Thyroid gland (tissue), 4 donors: ENCODE measurements around the gene GALNT2.

ENCODE experiments used
- CTCF ChIP-seq, 6 experiments: fragments of 200-600 bp in 3 of 6; fragments of 450-650 bp in 3 of 6; sonication (generic) in 3 of 6; IDR thresholded peaks; one replicate each; pipeline ENCODE4 v1.5.1; 2016 to 2019; ENCODE audit warnings: antibody characterized with exemption in 6 of 6, mild to moderate bottlenecking in 2 of 6, inconsistent platforms in 1 of 6, moderate library complexity in 1 of 6
- POLR2A ChIP-seq, 2 donors: fragments of 450-650 bp; IDR thresholded peaks; one replicate each; pipeline ENCODE4 v1.6.1; 2017; ENCODE audit warnings: antibody characterized with exemption in 2 of 2, mild to moderate bottlenecking in 2 of 2, moderate library complexity in 1 of 2

GRCh38 chr1:230048922-230049321 is 18.1 kb upstream of the GALNT2 start:
- TF ChIP-seq POLR2A (IDR thresholded peaks at IDR 0.05) (no peak), CTCF (IDR thresholded peaks at IDR 0.05) (no peak)
